ENCODE results near the gene PIK3C2G.

- TF ChIP-seq CTCF (IDR thresholded peaks at IDR 0.05): no peak
- TF ChIP-seq POLR2A (IDR thresholded peaks at IDR 0.05): no peak
- TF ChIP-seq EP300 (IDR thresholded peaks at IDR 0.05): no peak
These were observed 297.9 kb downstream of the PIK3C2G start for GRCh38 chr12:18559242-18559641.

Data from tibial nerve (tissue), 4 donors.